ENCODE measurements around the gene PTPRN2. TPM values are rescaled to one million over a fixed set of nuclear protein-coding genes. Genes with fewer than 3 reads are reported as not detected.

Gene PTPRN2
- polyA plus RNA-seq, 2 donors: 0.37 to 0.40 TPM

DNA sequence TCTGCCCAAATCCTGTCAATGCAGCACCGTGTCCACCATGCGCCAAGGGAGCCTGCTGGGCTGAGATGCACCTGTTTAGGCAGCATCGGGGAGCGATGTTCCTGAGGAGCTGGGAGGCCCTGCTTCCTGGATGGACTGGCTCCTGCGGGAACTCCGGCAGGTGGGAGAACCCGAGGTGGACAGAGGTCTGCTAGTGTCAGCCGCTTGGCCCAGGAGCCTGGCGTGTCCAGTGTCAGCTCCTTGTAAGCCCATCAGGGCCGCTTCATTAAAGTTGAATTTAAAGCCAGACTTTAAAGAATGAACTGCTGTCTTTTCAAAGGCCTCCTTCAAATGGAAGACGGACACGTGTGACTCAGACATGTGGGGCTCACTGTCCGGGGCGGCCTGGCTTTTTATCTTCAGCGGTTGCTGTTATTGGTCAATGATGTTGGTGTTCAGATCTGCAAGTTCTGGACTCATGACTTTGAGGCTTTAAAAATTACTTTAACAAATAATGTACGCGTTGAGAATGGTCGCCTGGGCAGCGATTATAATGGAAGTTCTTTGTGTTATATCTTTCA lies 828.3 kb downstream of the PTPRN2 start:
- Histone ChIP-seq H3K4me1 (ENCODE audit: control insufficient read depth in 2 of 2, insufficient read depth in 2 of 2, low read length in 1 of 2) (no peaks in the 10 kb centered on the region), H3K36me3 (ENCODE audit: control insufficient read depth in 2 of 2, insufficient read depth in 2 of 2, low read length in 1 of 2) (no peaks in the 10 kb centered on the region), H3K9me3 (ENCODE audit: control insufficient read depth in 2 of 2, insufficient read depth in 1 of 2, low read depth in 1 of 2, low read length in 1 of 2) (peaks cover 0 to 6% of the 10 kb centered on the region in 2 donors), H3K27me3 (ENCODE audit: control insufficient read depth in 1 of 2, insufficient read depth in 2 of 2, low read length in 2 of 2) (no peaks in the 10 kb centered on the region), H3K27ac (ENCODE audit: low read depth in 2 of 2, low read length in 1 of 2) (no peak overlapping the region), H3K4me3 (ENCODE audit: low read depth in 1 of 2, low read length in 2 of 2) (no peak overlapping the region)
- 85 to 88% methylated on average over 19 of the region's 19 CpGs for WGBS, 2 donors

DNA sequence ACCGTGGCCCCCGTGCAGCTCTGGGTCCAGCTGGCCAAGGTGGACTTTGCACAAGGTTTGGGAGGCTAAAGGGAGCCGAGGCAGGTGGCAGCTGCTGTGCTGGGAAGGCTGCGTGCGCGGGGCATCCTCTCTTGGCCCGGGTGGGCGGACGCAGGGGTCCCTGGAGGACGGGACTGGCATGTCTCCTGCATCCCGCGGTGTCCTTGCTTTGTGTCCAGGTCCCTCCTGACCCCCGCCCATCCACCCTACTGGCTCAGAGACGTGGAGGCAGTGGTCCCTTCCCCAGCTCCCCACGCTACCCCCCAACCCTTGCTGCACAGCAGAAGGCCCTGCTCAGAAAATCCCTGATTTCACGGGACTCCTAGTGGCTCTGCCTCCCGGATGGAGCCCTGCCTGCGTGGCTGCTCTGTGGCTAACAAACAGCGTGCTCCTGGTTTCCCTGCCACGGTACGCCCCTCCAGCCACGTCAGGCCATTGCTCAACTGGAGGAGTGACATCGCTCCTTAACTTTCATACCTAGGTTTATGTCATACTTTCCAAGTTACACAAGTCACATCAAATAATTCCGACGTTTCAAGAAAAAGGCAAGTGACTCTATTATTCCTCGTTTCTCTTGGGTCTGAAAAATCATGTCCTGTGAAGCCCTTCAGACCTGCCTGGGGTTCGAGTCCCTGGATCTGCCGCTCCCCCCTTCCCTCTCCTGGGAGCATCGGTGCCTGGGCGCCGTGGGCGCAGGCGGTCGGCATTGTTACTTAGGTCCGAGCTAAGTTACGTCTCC lies 829.0 kb downstream of the PTPRN2 start:
- no peak overlapping the region for H3K4me3 ChIP-seq (ENCODE audit: low read depth in 1 of 2, low read length in 2 of 2)

DNA sequence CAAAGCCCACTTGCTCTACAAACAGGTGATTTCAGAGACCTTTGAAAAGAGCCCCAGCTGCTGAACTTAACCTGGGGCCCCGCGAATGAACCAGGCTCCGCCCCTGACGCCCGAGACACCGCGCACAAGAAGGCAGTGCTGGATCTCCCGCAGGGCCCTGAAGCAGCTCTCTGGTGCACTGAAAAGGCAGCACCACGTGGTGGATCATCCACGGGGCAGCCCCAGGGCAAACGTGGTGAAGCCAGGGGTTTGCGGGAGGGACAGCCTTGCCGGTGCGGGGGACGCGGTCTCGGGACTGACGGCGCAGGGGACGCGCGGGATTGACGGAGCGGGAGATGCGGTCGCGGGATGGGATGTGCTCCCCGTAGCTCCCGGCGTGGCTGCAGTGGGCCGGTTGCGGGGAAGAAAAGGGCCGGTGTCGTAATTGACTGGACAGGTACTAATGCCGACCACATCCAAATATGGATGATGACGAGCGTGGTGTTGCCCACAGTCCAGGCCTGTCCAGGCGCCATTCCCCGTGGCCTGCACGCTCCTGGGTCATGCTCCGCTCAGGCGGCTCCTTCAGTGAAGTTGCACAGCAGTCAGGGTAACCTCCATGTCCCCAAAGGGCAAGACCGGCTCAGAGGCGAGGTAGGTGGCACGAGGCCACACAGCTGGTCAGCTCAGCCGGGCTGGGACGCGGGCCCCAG lies 829.7 kb downstream of the PTPRN2 start:
- H3K9me3 ChIP-seq (ENCODE audit: control insufficient read depth in 2 of 2, insufficient read depth in 1 of 2, low read depth in 1 of 2, low read length in 1 of 2): peaks cover 0 to 6% of the 10 kb centered on the region in 2 donors
- no peaks in the 10 kb centered on the region for H3K27me3 ChIP-seq (ENCODE audit: control insufficient read depth in 1 of 2, insufficient read depth in 2 of 2, low read length in 2 of 2)
- H3K36me3 ChIP-seq (ENCODE audit: control insufficient read depth in 2 of 2, insufficient read depth in 2 of 2, low read length in 1 of 2): no peaks in the 10 kb centered on the region
- WGBS, 2 donors: 85% methylated on average over 47 to 48 of the region's 48 CpGs
- H3K27ac ChIP-seq (ENCODE audit: low read depth in 2 of 2, low read length in 1 of 2): no peak overlapping the region
- no peaks in the 10 kb centered on the region for H3K4me1 ChIP-seq (ENCODE audit: control insufficient read depth in 2 of 2, insufficient read depth in 2 of 2, low read length in 1 of 2)
- no peak overlapping the region for H3K4me3 ChIP-seq (ENCODE audit: low read depth in 1 of 2, low read length in 2 of 2)

More for the DNA sequence above, 829.0 kb downstream of the PTPRN2 start:
- Histone ChIP-seq H3K36me3 (ENCODE audit: control insufficient read depth in 2 of 2, insufficient read depth in 2 of 2, low read length in 1 of 2) (no peaks in the 10 kb centered on the region), H3K9me3 (ENCODE audit: control insufficient read depth in 2 of 2, insufficient read depth in 1 of 2, low read depth in 1 of 2, low read length in 1 of 2) (peaks cover 0 to 6% of the 10 kb centered on the region in 2 donors), H3K4me1 (ENCODE audit: control insufficient read depth in 2 of 2, insufficient read depth in 2 of 2, low read length in 1 of 2) (no peaks in the 10 kb centered on the region), H3K27me3 (ENCODE audit: control insufficient read depth in 1 of 2, insufficient read depth in 2 of 2, low read length in 2 of 2) (no peaks in the 10 kb centered on the region), H3K27ac (ENCODE audit: low read depth in 2 of 2, low read length in 1 of 2) (no peak overlapping the region)
- 89 to 91% methylated on average over 36 of the region's 36 CpGs for WGBS, 2 donors

DNA sequence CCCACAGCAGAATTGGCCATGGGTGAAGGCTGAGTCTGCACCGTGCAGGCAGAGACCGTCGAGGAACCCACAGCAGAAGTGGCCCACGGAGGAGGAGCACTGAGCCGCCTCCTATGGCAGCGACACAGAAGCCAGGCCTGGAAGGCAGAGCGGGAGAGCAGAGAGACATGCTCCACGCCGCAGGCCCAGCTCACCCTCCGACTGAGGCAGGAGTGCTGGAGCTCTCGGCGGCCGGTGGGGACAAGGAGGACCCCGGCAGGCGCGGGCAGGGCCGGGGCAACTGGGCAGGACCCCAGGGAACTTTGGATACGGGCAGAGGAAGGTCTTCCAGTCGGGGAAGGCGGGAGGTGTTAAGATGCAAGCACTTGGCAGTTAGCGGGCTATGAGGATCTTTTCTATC lies 830.4 kb downstream of the PTPRN2 start:
- no peaks in the 10 kb centered on the region for H3K27me3 ChIP-seq (ENCODE audit: control insufficient read depth in 1 of 2, insufficient read depth in 2 of 2, low read length in 2 of 2)
- no peak overlapping the region for H3K27ac ChIP-seq (ENCODE audit: low read depth in 2 of 2, low read length in 1 of 2)
- no peaks in the 10 kb centered on the region for H3K4me1 ChIP-seq (ENCODE audit: control insufficient read depth in 2 of 2, insufficient read depth in 2 of 2, low read length in 1 of 2)
- H3K36me3 ChIP-seq (ENCODE audit: control insufficient read depth in 2 of 2, insufficient read depth in 2 of 2, low read length in 1 of 2): no peaks in the 10 kb centered on the region
- H3K4me3 ChIP-seq (ENCODE audit: low read depth in 1 of 2, low read length in 2 of 2): no peak overlapping the region
- WGBS, 2 donors: 89 to 90% methylated on average over 21 of the region's 21 CpGs
- H3K9me3 ChIP-seq (ENCODE audit: control insufficient read depth in 2 of 2, insufficient read depth in 1 of 2, low read depth in 1 of 2, low read length in 1 of 2): peaks cover 0 to 4% of the 10 kb centered on the region in 2 donors

DNA sequence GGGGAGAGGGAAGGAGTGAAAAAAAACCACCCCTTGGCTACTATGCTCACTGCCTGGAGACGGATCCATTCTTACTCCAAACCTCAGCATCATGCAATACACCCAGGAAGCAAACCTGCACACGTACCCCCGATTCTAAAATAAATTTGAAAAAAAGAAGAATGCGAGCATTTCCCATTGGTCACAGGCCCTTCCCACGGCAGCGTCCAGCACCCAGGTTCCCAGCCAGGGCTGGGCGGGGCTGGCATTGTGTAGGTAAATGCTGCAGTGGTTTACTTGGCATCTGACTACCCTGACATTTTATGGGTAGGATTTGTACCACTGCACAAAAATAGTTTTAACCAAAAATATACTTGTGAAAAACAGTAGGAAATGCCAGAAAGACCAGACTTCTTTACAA lies 831.9 kb downstream of the PTPRN2 start:
- 79 to 84% methylated on average over 7 of the region's 7 CpGs for WGBS, 2 donors

DNA sequence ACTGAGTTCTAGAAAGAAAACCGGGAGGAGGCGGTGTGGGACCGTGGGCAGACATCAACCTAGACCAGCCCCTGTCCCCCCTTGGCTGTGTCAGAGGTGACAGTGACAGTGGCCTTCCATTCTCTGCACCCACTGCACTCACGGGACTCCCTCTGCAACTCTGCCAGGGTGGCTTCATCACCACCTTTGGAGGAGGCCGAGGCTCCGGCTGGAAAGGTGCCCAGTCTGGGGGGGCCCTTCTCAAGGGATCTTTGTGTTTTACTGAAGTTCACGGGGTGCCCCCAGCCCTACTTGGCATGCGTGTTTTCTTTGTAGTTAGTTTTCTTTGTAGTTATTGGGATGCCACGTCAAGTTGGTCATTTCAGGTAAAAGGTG lies 833.2 kb downstream of the PTPRN2 start:
- peaks cover 0 to 4% of the 10 kb centered on the region in 2 donors for H3K9me3 ChIP-seq (ENCODE audit: control insufficient read depth in 2 of 2, insufficient read depth in 1 of 2, low read depth in 1 of 2, low read length in 1 of 2)
- H3K27ac ChIP-seq (ENCODE audit: low read depth in 2 of 2, low read length in 1 of 2): no peak overlapping the region
- H3K4me1 ChIP-seq (ENCODE audit: control insufficient read depth in 2 of 2, insufficient read depth in 2 of 2, low read length in 1 of 2): no peaks in the 10 kb centered on the region
- no peaks in the 10 kb centered on the region for H3K36me3 ChIP-seq (ENCODE audit: control insufficient read depth in 2 of 2, insufficient read depth in 2 of 2, low read length in 1 of 2)
- H3K27me3 ChIP-seq (ENCODE audit: control insufficient read depth in 1 of 2, insufficient read depth in 2 of 2, low read length in 2 of 2): no peaks in the 10 kb centered on the region
- no peak overlapping the region for H3K4me3 ChIP-seq (ENCODE audit: low read depth in 1 of 2, low read length in 2 of 2)
- 85 to 87% methylated on average over 9 of the region's 9 CpGs for WGBS, 2 donors

More for the DNA sequence above, 831.9 kb downstream of the PTPRN2 start:
- Histone ChIP-seq H3K4me1 (ENCODE audit: control insufficient read depth in 2 of 2, insufficient read depth in 2 of 2, low read length in 1 of 2) (no peaks in the 10 kb centered on the region), H3K27me3 (ENCODE audit: control insufficient read depth in 1 of 2, insufficient read depth in 2 of 2, low read length in 2 of 2) (no peaks in the 10 kb centered on the region), H3K36me3 (ENCODE audit: control insufficient read depth in 2 of 2, insufficient read depth in 2 of 2, low read length in 1 of 2) (no peaks in the 10 kb centered on the region), H3K9me3 (ENCODE audit: control insufficient read depth in 2 of 2, insufficient read depth in 1 of 2, low read depth in 1 of 2, low read length in 1 of 2) (peaks cover 0 to 4% of the 10 kb centered on the region in 2 donors), H3K27ac (ENCODE audit: low read depth in 2 of 2, low read length in 1 of 2) (no peak overlapping the region), H3K4me3 (ENCODE audit: low read depth in 1 of 2, low read length in 2 of 2) (no peak overlapping the region)

DNA sequence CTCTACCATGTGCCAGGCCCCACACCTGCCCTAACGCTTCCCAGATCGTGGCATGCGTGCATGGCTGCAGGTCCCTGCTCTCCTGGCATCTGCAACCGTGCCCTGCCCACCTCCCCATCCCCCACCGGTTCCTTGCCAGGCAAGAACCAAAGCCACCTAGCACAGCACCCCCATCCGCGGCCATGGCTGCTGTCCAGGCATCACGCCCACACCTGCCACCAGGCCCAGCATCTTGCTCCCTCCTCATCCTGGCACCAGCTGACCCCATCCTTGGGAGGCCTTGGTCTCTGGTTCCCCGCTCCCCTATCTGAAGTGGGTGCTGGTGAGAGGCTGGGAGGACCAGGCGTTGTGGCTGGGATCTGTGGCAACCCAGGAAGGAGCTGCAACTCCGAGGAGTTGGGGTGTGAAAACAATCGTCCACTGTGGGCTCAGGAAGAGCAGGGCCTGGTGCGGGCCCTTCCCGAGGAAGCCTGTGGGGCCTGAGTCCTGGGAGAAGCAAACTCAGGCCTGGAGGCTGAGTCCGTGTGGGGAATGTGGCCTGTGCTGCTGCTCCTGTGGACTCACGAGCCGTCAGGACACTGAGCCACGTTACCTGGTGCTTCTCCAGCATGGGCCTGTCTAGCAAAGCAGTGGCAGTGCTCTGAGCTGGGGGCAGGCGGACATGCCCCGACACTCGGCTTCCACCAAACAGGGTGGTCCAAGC lies 833.8 kb downstream of the PTPRN2 start:
- 83 to 89% methylated on average over 21 of the region's 21 CpGs for WGBS, 2 donors
- Histone ChIP-seq H3K9me3 (ENCODE audit: control insufficient read depth in 2 of 2, insufficient read depth in 1 of 2, low read depth in 1 of 2, low read length in 1 of 2) (peaks cover 0 to 4% of the 10 kb centered on the region in 2 donors), H3K4me3 (ENCODE audit: low read depth in 1 of 2, low read length in 2 of 2) (no peak overlapping the region), H3K27me3 (ENCODE audit: control insufficient read depth in 1 of 2, insufficient read depth in 2 of 2, low read length in 2 of 2) (no peaks in the 10 kb centered on the region), H3K4me1 (ENCODE audit: control insufficient read depth in 2 of 2, insufficient read depth in 2 of 2, low read length in 1 of 2) (no peaks in the 10 kb centered on the region), H3K27ac (ENCODE audit: low read depth in 2 of 2, low read length in 1 of 2) (no peak overlapping the region), H3K36me3 (ENCODE audit: control insufficient read depth in 2 of 2, insufficient read depth in 2 of 2, low read length in 1 of 2) (no peaks in the 10 kb centered on the region)

DNA sequence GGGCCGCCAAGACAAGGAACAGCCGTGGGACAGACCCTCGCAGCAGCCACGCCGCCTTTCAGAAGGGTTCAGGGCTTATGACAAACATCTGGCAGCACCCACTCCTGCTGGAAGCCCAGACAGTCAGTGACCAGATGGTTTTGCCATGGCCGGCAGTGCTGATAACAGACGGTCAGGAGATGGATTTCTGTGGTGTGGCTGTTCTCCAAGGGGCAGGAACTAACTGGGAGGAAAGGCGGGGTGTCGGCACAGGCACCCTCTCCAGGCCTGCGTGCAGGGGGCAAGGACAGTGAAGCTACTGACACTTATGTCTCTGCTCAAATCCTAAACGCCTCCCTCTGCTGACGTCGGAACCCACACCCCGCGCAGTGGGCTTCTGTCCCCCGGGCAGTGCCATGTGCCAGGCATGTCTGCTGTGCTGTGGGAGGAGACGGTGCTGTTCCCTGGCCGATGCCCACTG lies 834.8 kb downstream of the PTPRN2 start:
- H3K27me3 ChIP-seq (ENCODE audit: control insufficient read depth in 1 of 2, insufficient read depth in 2 of 2, low read length in 2 of 2): no peaks in the 10 kb centered on the region
- whole genome bisulfite sequencing, 2 donors: 73 to 78% methylated on average over 18 of the region's 18 CpGs
- H3K27ac ChIP-seq (ENCODE audit: low read depth in 2 of 2, low read length in 1 of 2): no peak overlapping the region
- no peaks in the 10 kb centered on the region for H3K9me3 ChIP-seq (ENCODE audit: control insufficient read depth in 2 of 2, insufficient read depth in 1 of 2, low read depth in 1 of 2, low read length in 1 of 2)
- H3K36me3 ChIP-seq (ENCODE audit: control insufficient read depth in 2 of 2, insufficient read depth in 2 of 2, low read length in 1 of 2): no peaks in the 10 kb centered on the region
- H3K4me1 ChIP-seq (ENCODE audit: control insufficient read depth in 2 of 2, insufficient read depth in 2 of 2, low read length in 1 of 2): no peaks in the 10 kb centered on the region
- no peak overlapping the region for H3K4me3 ChIP-seq (ENCODE audit: low read depth in 1 of 2, low read length in 2 of 2)

DNA sequence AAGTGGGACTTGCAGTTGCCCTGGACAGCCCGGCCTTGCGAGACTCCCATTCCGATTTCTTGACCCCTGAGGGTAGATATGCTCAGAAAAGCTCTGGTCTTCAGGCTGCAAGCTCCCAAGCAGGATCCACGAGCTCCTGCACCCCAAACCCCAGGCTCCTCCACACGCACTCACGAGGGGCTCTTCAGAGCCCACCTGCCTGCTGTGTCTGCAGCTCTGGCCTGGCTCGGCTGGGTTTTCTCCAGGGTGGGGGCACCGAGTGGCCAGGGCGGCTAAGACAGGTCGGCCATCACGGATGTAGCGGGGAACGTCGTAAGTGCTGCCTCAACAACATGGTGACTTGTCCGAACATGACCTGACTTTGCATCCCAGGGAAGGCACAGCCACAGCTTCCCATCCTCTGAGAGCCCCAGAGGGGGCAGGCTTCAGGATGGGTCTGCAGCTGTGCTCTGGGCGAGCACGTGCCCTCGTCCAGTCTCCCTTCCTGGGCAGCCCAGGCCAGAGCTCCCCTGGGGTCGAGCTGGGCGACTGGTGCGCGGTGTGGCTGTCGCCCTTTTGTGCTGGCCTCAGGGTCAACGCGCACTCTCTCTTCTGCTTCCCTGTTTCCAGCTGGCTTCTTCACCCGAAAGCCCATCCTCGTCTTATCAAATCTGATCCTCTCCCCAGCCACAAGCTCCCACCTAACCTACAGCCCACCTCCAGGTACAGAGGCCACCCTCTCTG lies 835.5 kb downstream of the PTPRN2 start:
- Histone ChIP-seq H3K9me3 (ENCODE audit: control insufficient read depth in 2 of 2, insufficient read depth in 1 of 2, low read depth in 1 of 2, low read length in 1 of 2) (no peaks in the 10 kb centered on the region), H3K27ac (ENCODE audit: low read depth in 2 of 2, low read length in 1 of 2) (no peak overlapping the region), H3K4me3 (ENCODE audit: low read depth in 1 of 2, low read length in 2 of 2) (no peak overlapping the region), H3K4me1 (ENCODE audit: control insufficient read depth in 2 of 2, insufficient read depth in 2 of 2, low read length in 1 of 2) (no peaks in the 10 kb centered on the region), H3K27me3 (ENCODE audit: control insufficient read depth in 1 of 2, insufficient read depth in 2 of 2, low read length in 2 of 2) (no peaks in the 10 kb centered on the region), H3K36me3 (ENCODE audit: control insufficient read depth in 2 of 2, insufficient read depth in 2 of 2, low read length in 1 of 2) (no peaks in the 10 kb centered on the region)
- 83 to 86% methylated on average over 27 of the region's 27 CpGs for WGBS, 2 donors
